ENCODE measurements around the gene CRYL1.

The CRYL1 gene

GRCh38 chr13:20388184-20388583, 137.5 kb downstream of the CRYL1 start:
- TF ChIP-seq, protein P1, sequence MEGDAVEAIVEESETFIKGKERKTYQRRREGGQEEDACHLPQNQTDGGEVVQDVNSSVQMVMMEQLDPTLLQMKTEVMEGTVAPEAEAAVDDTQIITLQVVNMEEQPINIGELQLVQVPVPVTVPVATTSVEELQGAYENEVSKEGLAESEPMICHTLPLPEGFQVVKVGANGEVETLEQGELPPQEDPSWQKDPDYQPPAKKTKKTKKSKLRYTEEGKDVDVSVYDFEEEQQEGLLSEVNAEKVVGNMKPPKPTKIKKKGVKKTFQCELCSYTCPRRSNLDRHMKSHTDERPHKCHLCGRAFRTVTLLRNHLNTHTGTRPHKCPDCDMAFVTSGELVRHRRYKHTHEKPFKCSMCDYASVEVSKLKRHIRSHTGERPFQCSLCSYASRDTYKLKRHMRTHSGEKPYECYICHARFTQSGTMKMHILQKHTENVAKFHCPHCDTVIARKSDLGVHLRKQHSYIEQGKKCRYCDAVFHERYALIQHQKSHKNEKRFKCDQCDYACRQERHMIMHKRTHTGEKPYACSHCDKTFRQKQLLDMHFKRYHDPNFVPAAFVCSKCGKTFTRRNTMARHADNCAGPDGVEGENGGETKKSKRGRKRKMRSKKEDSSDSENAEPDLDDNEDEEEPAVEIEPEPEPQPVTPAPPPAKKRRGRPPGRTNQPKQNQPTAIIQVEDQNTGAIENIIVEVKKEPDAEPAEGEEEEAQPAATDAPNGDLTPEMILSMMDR (IDR thresholded peaks at IDR 0.05; ENCODE audit: extremely low read depth, missing control alignments): no peak
- no peak for DNase-seq (ENCODE audit: low spot score)

DNA sequence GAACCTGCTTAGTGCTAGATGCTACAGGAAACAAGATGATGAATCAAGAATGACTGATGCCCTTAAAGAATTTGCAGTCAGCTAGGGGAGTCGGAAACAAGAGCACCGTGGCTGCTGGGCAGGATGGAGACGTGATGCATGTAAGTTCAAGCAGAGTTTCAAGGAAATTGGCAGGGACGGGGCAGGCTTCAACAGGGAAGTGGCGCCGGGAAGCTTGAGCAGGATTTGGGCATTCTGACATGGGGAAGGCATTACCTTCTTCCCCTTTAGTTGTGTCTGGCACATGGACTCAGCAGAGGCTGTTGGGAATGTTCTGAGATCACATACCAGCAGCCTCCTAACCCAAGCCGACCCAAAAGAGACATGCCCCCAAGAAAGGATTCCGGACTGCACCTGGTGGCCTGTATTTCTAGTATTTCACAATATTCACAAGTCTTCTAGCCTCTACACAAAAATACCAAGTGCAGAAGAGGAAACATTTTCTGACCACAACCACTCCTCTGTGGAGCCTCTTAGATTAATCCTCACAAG, 138.2 kb downstream of the CRYL1 start:
- DNase-seq (ENCODE audit: low spot score): no peak
- TF ChIP-seq, protein P1 (IDR thresholded peaks at IDR 0.05; ENCODE audit: extremely low read depth, missing control alignments): no peak

DNA sequence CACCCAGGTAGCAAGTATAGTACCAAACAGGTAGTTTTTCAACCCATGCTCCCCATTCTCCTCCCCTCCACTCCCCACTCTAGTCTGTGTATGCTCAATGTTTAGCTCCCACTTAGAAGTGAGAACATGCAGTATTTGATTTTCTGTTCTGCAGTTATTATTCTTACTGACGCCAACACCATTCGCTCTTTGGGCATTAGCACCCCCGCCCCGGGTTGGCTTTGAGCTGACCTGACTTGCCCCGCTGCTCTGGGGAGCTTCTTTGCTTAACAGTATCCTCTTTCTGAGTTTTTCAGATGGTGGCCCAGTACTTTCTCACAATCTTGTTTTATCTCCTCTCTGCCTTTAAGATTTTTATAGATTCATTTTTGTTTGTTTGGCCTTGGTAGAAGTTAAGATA, 138.7 kb downstream of the CRYL1 start:
- TF ChIP-seq, protein P1 (IDR thresholded peaks at IDR 0.05; ENCODE audit: extremely low read depth, missing control alignments): no peak
- DNase-seq (ENCODE audit: low spot score): no peak

DNA sequence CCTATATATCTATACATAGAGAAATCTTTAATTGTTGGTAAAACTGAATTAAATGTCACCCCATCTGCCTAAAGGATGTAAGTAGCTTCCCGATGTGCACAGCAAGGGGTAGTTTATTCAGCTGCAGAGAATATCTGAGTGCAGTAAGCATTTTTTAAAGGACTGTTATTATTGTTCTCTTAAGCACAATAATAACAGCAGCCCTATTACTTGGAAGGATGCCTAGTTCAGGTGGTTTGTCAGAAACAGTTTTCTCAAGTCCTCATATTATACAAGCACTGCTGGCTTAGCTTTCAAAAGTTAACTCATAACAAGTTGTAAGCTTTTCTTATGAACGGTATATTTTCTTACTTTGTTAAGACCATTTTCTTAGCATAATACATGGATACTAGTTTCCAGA, 142.6 kb downstream of the CRYL1 start:
- TF ChIP-seq, protein P1 (IDR thresholded peaks at IDR 0.05; ENCODE audit: extremely low read depth, missing control alignments): no peak
- no peak for DNase-seq (ENCODE audit: low spot score)

- TF ChIP-seq, protein P1 (IDR thresholded peaks at IDR 0.05; ENCODE audit: extremely low read depth, missing control alignments): no peak
- no peak for DNase-seq (ENCODE audit: low spot score)
Observed at GRCh38 chr13:20381401-20381800, 144.3 kb downstream of the CRYL1 start.

DNA sequence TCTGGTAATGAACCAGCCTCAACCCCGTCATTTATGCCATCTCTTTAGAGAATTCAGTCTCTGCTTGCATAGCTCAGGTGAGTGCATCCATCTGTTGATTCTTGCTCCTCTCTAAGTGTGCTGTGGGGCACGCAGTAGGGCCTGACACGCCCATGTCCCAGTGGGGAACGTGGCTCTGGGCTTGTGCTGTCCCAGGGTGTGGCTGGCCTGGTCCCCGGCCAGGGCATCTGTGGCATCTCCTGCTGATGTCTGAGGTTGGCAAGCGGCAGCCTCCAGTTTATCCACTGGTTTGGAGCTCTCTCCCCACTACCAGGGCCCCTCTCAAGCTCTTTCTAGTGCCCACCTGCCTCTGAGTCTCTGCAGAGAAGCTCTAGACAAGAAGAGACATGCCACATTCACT, 146.9 kb downstream of the CRYL1 start:
- DNase-seq (ENCODE audit: low spot score): no peak

GRCh38 chr13:20377720-20378119, 147.9 kb downstream of the CRYL1 start:
- TF ChIP-seq, protein P1 (IDR thresholded peaks at IDR 0.05; ENCODE audit: extremely low read depth, missing control alignments): no peak
- no peak for DNase-seq (ENCODE audit: low spot score)

More for the DNA sequence above, 146.9 kb downstream of the CRYL1 start:
- TF ChIP-seq, protein P1 (IDR thresholded peaks at IDR 0.05; ENCODE audit: extremely low read depth, missing control alignments): no peak
